ENCODE results near the gene PTEN. TPM values are rescaled to one million over a fixed set of nuclear protein-coding genes. Genes with fewer than 3 reads are reported as not detected.
A peak's percentile ranks its signal among the peaks of the same experiment; 100 is the strongest.

The PTEN gene
- total and polyA plus RNA-seq, 9 of the 15 experiments (the other 6 are each of a cell fraction or from before 2014, with no cell fraction given) = 8.4 to 56.9 (median 22.2) TPM

DNA sequence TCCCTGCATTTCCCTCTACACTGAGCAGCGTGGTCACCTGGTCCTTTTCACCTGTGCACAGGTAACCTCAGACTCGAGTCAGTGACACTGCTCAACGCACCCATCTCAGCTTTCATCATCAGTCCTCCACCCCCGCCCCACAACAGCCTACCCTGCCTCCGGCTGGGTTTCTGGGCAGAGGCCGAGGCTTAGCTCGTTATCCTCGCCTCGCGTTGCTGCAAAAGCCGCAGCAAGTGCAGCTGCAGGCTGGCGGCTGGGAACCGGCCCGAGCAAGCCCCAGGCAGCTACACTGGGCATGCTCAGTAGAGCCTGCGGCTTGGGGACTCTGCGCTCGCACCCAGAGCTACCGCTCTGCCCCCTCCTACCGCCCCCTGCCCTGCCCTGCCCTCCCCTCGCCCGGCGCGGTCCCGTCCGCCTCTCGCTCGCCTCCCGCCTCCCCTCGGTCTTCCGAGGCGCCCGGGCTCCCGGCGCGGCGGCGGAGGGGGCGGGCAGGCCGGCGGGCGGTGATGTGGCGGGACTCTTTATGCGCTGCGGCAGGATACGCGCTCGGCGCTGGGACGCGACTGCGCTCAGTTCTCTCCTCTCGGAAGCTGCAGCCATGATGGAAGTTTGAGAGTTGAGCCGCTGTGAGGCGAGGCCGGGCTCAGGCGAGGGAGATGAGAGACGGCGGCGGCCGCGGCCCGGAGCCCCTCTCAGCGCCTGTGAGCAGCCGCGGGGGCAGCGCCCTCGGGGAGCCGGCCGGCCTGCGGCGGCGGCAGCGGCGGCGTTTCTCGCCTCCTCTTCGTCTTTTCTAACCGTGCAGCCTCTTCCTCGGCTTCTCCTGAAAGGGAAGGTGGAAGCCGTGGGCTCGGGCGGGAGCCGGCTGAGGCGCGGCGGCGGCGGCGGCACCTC, at the start of gene PTEN, which contains the start of gene KLLN (continued):
- TF ChIP-seq HMGXB4 (CRISPR knock-in tag; IDR thresholded peaks at IDR 0.05) = no peak
- TF ChIP-seq ZZZ3 (IDR thresholded peaks at IDR 0.05) = no peak
- no peak for TF ChIP-seq BCLAF1 (IDR thresholded peaks at IDR 0.05; ENCODE audit: borderline replicate concordance in 1 of 2, control insufficient read depth in 1 of 2, low read depth in 2 of 2, low read length in 1 of 2)
- TF ChIP-seq, protein P1, sequence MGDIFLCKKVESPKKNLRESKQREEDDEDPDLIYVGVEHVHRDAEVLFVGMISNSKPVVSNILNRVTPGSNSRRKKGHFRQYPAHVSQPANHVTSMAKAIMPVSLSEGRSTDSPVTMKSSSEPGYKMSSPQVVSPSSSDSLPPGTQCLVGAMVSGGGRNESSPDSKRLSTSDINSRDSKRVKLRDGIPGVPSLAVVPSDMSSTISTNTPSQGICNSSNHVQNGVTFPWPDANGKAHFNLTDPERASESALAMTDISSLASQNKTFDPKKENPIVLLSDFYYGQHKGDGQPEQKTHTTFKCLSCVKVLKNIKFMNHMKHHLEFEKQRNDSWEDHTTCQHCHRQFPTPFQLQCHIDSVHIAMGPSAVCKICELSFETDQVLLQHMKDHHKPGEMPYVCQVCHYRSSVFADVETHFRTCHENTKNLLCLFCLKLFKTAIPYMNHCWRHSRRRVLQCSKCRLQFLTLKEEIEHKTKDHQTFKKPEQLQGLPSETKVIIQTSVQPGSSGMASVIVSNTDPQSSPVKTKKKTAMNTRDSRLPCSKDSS (IDR thresholded peaks at IDR 0.05; ENCODE audit: low read depth, partially characterized antibody) = no peak
- TF ChIP-seq HDAC6 (IDR thresholded peaks at IDR 0.05; ENCODE audit: low read depth, low read length) = no peak
- peak in 2 of 3 experiments; percentile 86 to 94 for TF ChIP-seq YY1 (IDR thresholded peaks at IDR 0.05; ENCODE audit: borderline replicate concordance in 1 of 3, control insufficient read depth in 1 of 3, extremely low read depth in 1 of 3, insufficient read depth in 3 of 3, insufficient read length in 1 of 3, insufficient replicate concordance in 2 of 3, low read depth in 1 of 3, low read length in 2 of 3)
- 0 out of 2 replicates have a peak, but pooled peaks have one; percentile 33 for TF ChIP-seq NFRKB (IDR thresholded peaks at IDR 0.05; ENCODE audit: low read depth)
- peak; percentile 71; the same call in 1 of the 2 replicates for TF ChIP-seq CREB3L1 (IDR thresholded peaks at IDR 0.05; ENCODE audit: borderline replicate concordance, low read depth)
- TF ChIP-seq IRF2 (CRISPR knock-in tag; IDR thresholded peaks at IDR 0.05) = no peak
- no peak for TF ChIP-seq PTTG1 (tag; IDR thresholded peaks at IDR 0.05; ENCODE audit: low read depth)
- peak; percentile 16; the same call in 1 of the 2 replicates for TF ChIP-seq ZNF384 (IDR thresholded peaks at IDR 0.05; ENCODE audit: low read depth, low read length)
- TF ChIP-seq RB1 (IDR thresholded peaks at IDR 0.05; ENCODE audit: low read depth) = peak; percentile 50
- no peak for TF ChIP-seq ZNF232 (CRISPR knock-in tag; IDR thresholded peaks at IDR 0.05)
- no peak for TF ChIP-seq FIP1L1 (IDR thresholded peaks at IDR 0.05; ENCODE audit: low read depth, low read length, poor library complexity, severe bottlenecking)
- peak; percentile 14 for TF ChIP-seq NEUROD1 (IDR thresholded peaks at IDR 0.05; ENCODE audit: borderline replicate concordance, low read depth, low read length, partially characterized antibody)
- no peak for TF ChIP-seq SMARCC2 (IDR thresholded peaks at IDR 0.05; ENCODE audit: low read depth)
- TF ChIP-seq TCF7 (IDR thresholded peaks at IDR 0.05; ENCODE audit: borderline replicate concordance) = no peak

Measured in K562 (cell line).